GM23338 (cell line): ENCODE data around the gene CEP89.

ENCODE experiments used
- CREB1 ChIP-seq: fragments of 250-450 bp; sonication (Bioruptor Pico); IDR thresholded peaks from 2 replicates; pipeline ENCODE4 v1.5.0; 2020; ENCODE audit warnings: low read depth, mild to moderate bottlenecking, moderate library complexity
- CTCF ChIP-seq, 2 experiments: fragments of 200-600 bp in 1 of 2; sonication (generic) in 1 of 2; conservative IDR thresholded peaks; 2 replicates each; pipeline versions ENCODE4 v1.5.1 to v1.6.1; 2016 to 2017; ENCODE audit warnings: antibody characterized with exemption in 2 of 2, low read depth in 2 of 2, mild to moderate bottlenecking in 2 of 2, moderate library complexity in 1 of 2
- NANOG ChIP-seq: IDR thresholded peaks from 2 replicates; pipeline ENCODE4 v1.6.1; 2016; ENCODE audit warnings: antibody characterized with exemption, borderline replicate concordance

GRCh38 chr19:32919365-32919764 is 52.4 kb downstream of the CEP89 start:
- TF ChIP-seq CTCF (conservative IDR thresholded peaks at IDR 0.05; ENCODE audit: low read depth in 2 of 2) (no peak), CREB1 (CRISPR knock-in tag) (no peak), NANOG (no peak)
